Pancreas (tissue), 10 donors: ENCODE data around the gene CLIP4. TPM values are rescaled to one million over a fixed set of nuclear protein-coding genes. Genes with fewer than 3 reads are reported as not detected.

Experiments
- ATAC-seq, 4 donors: fragments of 200-7000 bp; cut with Tn5 transposase; one replicate each; pipeline versions ENCODE4 v1.8.0 to v1.9.1; 2020; ENCODE audit warnings: mild to moderate bottlenecking in 4 of 4, moderate library complexity in 4 of 4
- DNase-seq, 6 donors: peaks; one replicate each; pipeline ENCODE4 v3.0.0-alpha.2; 2020
- FAIRE-seq: peaks from 2 replicates; lab custom pipeline; 2012; peaks lifted over from hg19 to GRCh38; lab: Jason Lieb, UNC
- H3K27ac ChIP-seq, 4 donors: fragments of 200-600 bp; sonication (generic); 1 replicate in 3 of 4; 2 replicates in 1 of 4; pipeline versions ENCODE4 v1.5.0 to v1.8.0; 2020
- H3K27me3 ChIP-seq, 4 donors: fragments of 200-600 bp; one replicate each; pipeline ENCODE4 v1.8.0; 2021
- H3K36me3 ChIP-seq, 3 donors: fragments of 200-600 bp; sonication (generic) in 1 of 3; one replicate each; pipeline versions ENCODE4 v1.5.0 to v1.8.0; 2020 to 2021
- H3K4me1 ChIP-seq, 3 donors: fragments of 200-600 bp; one replicate each; pipeline ENCODE4 v1.8.0; 2021
- H3K4me3 ChIP-seq, 4 donors: fragments of 200-600 bp; sonication (generic) in 2 of 4; one replicate each; pipeline versions ENCODE4 v1.5.0 to v1.8.0; 2020 to 2021
- H3K9me3 ChIP-seq, 4 donors: fragments of 200-600 bp; one replicate each; pipeline ENCODE4 v1.8.0; 2021
- WGBS, 2 donors: extraction: QIAGEN DNeasy Blood & Tissue Kit; methylation state at CpG; one replicate each; pipeline ENCODE4 v1.1.7; 2013; 5-methylcytosine and 5-hydroxymethylcytosine counted together
- intact Hi-C, 3 donors: fragments of 100-400 bp; cut with DNase I; formaldehyde crosslinking; loops; one replicate each; pipeline versions ENCODE4 v1.11.1 to v1.14.2; 2022
- polyA plus RNA-seq, 2 donors: library from polyadenylated mRNA; stranded (reverse); fragments of 200-250 nt; gene quantifications; one replicate each; pipeline ENCODE4 v1.2.3, GENCODE V29; 2013
- total RNA-seq, 6 donors: library from RNA; stranded (reverse); fragmentation: NEBNext Ultra II Directional in 4 of 6; extraction: Animal tissue kit (Norgen Biotek cat#: 25700) in 4 of 6; gene quantifications; one replicate each; pipeline versions ENCODE4 v1.2.1 to v1.2.4, GENCODE V29; 2021 to 2023
- TF ChIP-seq, protein P1 (sequence below), 4 donors: fragments of 200-600 bp; sonication (generic) in 3 of 4; IDR thresholded peaks; one replicate each; pipeline versions ENCODE4 v1.5.0 to v1.8.0; 2021; ENCODE audit warnings: antibody characterized with exemption in 4 of 4
- donor health status: healthy with polysubstance abuse.
- donor health status: DM: no; HTN: no; CAD: no; lungs with moderate emphysema.
- donor health status: DM: no; HTN: no; CAD: no.
- donor health status: control.
- donor health status: control.
- donor health status: Bipolar disorder and iron deficiency.
- donor health status: DM: yes; HTN: yes; CAD: no.
- donor health status: DM: no; HTN: no; CAD: no.
- donor health status: DM: no; HTN: no; CAD: no.
- donor health status: DM: yes; HTN: yes; CAD: no.

The CLIP4 gene
- total and polyA plus RNA-seq, 8 donors, result 4.5 to 18.3 (median 7.0) TPM

GRCh38 chr2:29166242-29167039 lies 51.2 kb downstream of the CLIP4 start:
- ATAC-seq (no peak), DNase-seq (no peak), FAIRE-seq (no peak)
- no peaks in the 10 kb centered on the region for H3K36me3 ChIP-seq
- no peak overlapping the region for H3K27ac ChIP-seq
- TF ChIP-seq, protein P1, sequence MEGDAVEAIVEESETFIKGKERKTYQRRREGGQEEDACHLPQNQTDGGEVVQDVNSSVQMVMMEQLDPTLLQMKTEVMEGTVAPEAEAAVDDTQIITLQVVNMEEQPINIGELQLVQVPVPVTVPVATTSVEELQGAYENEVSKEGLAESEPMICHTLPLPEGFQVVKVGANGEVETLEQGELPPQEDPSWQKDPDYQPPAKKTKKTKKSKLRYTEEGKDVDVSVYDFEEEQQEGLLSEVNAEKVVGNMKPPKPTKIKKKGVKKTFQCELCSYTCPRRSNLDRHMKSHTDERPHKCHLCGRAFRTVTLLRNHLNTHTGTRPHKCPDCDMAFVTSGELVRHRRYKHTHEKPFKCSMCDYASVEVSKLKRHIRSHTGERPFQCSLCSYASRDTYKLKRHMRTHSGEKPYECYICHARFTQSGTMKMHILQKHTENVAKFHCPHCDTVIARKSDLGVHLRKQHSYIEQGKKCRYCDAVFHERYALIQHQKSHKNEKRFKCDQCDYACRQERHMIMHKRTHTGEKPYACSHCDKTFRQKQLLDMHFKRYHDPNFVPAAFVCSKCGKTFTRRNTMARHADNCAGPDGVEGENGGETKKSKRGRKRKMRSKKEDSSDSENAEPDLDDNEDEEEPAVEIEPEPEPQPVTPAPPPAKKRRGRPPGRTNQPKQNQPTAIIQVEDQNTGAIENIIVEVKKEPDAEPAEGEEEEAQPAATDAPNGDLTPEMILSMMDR (IDR thresholded peaks at IDR 0.05), result no peak
- H3K9me3 ChIP-seq, result no peaks in the 10 kb centered on the region
- intact Hi-C loops, result no loop called here
- 71 to 95% methylated on average over 1 of the region's 1 CpG for whole genome bisulfite sequencing, 2 donors
- peaks cover 0 to 2% (median 0%) of the 10 kb centered on the region in 3 donors for H3K4me1 ChIP-seq
- H3K4me3 ChIP-seq, result no peak overlapping the region
- no peaks in the 10 kb centered on the region for H3K27me3 ChIP-seq

DNA sequence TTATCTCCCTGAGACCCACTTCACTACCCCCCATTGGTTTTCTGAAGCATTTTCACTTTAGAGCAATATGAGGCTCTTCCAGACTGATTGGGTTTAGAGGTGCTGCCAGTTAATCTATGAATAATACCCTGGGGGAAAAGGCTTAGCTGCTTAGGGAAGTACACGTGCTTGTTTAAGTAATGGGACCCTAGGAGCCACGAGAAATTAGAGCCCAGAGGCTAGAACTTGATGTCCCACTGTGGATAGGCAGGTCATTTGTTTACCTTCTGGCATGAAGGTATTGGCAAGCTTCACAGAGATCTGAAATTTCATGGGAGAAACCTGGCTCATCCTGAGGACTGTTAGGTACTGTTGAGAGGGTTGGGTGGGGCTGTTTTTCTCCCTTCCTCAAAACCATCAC lies 59.7 kb downstream of the CLIP4 start:
- 67 to 74% methylated on average over 2 of the region's 2 CpGs for WGBS, 2 donors
- TF ChIP-seq, protein P1 (IDR thresholded peaks at IDR 0.05), result no peak
- no peak overlapping the region for H3K27ac ChIP-seq
- no peak for DNase-seq
- intact Hi-C loops, result no loop called here
- H3K4me3 ChIP-seq, result no peak overlapping the region
- no peaks in the 10 kb centered on the region for H3K27me3 ChIP-seq
- FAIRE-seq, result no peak
- H3K9me3 ChIP-seq, result no peaks in the 10 kb centered on the region
- no peaks in the 10 kb centered on the region for H3K36me3 ChIP-seq
- ATAC-seq, result no peak
- H3K4me1 ChIP-seq, result no peaks in the 10 kb centered on the region

DNA sequence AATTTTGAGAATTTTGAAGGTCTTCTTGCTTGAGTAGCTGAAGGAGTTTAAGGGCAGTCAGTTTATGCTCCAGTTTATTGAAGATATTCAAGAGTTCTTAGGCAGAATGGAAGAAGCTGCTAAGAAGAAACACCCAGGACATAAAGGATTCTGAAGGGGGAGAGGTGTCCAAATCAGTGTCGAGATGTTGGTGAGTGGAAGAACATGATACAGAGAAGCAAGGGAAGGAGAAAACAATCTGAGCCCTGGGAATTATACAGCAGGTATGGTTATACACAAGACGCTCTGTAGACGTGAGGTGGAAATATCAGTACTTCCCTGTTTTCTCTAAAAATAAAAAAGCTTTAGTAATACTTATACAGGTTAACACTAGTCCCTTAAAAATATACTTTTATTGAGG lies 60.1 kb downstream of the CLIP4 start:
- no peak for DNase-seq
- Histone ChIP-seq H3K27ac (no peak overlapping the region), H3K4me3 (no peak overlapping the region), H3K4me1 (no peaks in the 10 kb centered on the region), H3K27me3 (no peaks in the 10 kb centered on the region), H3K9me3 (no peaks in the 10 kb centered on the region), H3K36me3 (no peaks in the 10 kb centered on the region)
- intact Hi-C loops, result no loop called here
- no peak for FAIRE-seq
- ATAC-seq, result no peak
- TF ChIP-seq, protein P1 (IDR thresholded peaks at IDR 0.05), result no peak
- WGBS, 2 donors, result 97 to 98% methylated on average over 3 of the region's 3 CpGs

DNA sequence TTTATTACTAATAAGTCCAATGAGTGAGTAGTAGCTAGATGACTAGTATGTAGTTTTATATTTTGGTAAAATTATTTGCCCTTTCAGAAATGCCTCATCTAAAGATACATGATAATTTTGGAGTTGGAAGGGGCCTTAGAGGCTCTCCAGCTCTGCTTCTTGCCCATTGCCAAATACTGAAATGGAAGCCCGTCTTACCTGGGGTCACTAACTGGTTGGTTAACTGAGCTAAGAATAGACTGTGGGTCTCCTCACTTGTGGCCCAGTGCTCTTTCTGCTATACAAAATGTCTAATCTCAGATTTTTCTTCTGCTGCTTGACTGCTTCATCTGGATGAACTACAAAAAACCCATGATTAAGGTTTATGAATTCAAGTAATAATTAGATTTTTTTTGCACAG lies 67.1 kb downstream of the CLIP4 start:
- intact Hi-C loops, result no loop called here
- WGBS, 2 donors, result 80 to 85% methylated on average over 1 of the region's 1 CpG

DNA sequence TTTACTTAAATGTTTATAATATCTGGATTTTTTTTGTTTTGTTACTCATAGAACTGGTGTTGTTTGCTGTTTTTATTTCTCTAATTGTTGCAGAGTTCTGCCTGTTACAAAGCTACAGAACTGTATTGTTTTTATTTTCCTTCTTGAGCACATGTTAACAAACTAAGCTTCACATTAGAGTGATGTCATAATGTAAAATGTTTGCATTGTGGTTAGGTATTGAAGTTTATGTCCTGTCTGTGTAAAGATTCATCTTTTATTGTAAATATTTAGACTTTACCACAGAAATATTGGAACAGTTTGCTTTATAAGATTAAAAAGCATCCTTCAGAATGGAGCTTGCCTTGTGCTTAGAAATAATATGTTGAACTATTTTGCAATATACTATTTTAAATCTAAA lies 67.7 kb downstream of the CLIP4 start:
- Histone ChIP-seq H3K36me3 (no peaks in the 10 kb centered on the region), H3K4me1 (no peaks in the 10 kb centered on the region), H3K9me3 (no peaks in the 10 kb centered on the region), H3K27ac (no peak overlapping the region), H3K4me3 (no peak overlapping the region), H3K27me3 (no peaks in the 10 kb centered on the region)
- TF ChIP-seq, protein P1 (IDR thresholded peaks at IDR 0.05), result no peak
- no peak for FAIRE-seq
- ATAC-seq, result no peak
- intact Hi-C loops, result no loop called here
- no peak for DNase-seq

More for the DNA sequence above, 67.1 kb downstream of the CLIP4 start:
- Histone ChIP-seq H3K4me3 (no peak overlapping the region), H3K27ac (no peak overlapping the region), H3K36me3 (no peaks in the 10 kb centered on the region), H3K4me1 (no peaks in the 10 kb centered on the region), H3K9me3 (no peaks in the 10 kb centered on the region), H3K27me3 (no peaks in the 10 kb centered on the region)
- TF ChIP-seq, protein P1 (IDR thresholded peaks at IDR 0.05), result no peak
- ATAC-seq, result no peak
- DNase-seq, result no peak
- no peak for FAIRE-seq
